Stimulated activated naive CD4-positive, alpha-beta T cell (primary cell): ENCODE data around the gene EBF4.

Source experiments
- DNase-seq, 6 experiments: peaks; one replicate each; lab custom pipeline; 2025; lab: John Stamatoyannopoulos, UW

EBF4 gene, protein sequence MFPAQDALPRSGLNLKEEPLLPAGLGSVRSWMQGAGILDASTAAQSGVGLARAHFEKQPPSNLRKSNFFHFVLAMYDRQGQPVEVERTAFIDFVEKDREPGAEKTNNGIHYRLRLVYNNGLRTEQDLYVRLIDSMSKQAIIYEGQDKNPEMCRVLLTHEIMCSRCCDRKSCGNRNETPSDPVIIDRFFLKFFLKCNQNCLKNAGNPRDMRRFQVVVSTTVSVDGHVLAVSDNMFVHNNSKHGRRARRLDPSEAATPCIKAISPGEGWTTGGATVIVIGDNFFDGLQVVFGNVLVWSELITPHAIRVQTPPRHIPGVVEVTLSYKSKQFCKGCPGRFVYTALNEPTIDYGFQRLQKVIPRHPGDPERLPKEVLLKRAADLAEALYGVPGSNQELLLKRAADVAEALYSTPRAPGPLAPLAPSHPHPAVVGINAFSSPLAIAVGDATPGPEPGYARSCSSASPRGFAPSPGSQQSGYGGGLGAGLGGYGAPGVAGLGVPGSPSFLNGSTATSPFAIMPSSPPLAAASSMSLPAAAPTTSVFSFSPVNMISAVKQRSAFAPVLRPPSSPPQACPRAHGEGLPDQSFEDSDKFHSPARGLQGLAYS

DNA sequence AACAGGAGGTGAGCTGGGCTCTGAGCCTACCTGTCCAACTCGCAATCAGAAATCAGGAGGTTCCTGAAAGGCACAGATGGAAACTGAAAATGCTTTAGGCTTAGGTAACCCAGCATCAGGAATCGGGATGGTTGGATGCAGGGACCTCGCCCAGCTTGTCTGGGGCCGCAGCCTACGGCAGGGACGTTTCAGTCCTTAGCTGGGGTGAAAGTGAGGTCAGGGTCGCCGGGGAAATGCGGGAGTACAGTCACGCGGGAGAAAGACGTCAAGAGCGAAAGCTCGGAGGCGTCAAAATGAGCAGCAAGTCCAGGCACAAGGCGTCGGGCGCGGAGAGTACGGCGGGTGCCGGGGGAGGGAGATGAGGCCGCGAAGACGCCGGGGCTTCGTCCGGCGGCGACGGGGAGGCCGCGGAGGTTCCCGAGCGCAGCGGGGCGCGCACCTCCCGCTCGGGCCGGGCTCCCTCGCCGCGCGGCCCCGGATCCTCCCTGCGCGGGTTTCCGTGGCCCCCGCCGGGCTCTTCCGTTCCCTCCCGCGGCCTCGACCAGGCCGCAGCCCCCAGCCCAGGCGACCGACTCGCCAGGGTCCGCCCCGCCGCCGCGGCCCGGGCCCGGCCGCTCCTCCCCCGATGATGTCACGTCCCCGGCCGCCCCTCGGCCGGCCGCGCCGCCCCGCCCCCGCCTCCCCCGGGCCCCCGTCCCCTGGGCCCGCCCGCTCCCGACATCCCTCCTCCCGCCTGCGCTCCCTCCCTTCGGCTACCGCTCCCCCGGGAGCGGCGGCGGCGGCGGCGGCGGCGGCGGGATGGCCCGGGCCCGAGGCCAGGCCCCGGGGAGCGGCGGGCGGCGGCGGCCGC is at the start of gene EBF4:
Gene EBF4, plus strand, starts transcription at position 745 of the 850 bp plus-strand sequence. CDS start 866 bp downstream, outside the sequence.
- DNase-seq: peak in 3 of 6 experiments; percentile 17 to 42 (median 21)

DNA sequence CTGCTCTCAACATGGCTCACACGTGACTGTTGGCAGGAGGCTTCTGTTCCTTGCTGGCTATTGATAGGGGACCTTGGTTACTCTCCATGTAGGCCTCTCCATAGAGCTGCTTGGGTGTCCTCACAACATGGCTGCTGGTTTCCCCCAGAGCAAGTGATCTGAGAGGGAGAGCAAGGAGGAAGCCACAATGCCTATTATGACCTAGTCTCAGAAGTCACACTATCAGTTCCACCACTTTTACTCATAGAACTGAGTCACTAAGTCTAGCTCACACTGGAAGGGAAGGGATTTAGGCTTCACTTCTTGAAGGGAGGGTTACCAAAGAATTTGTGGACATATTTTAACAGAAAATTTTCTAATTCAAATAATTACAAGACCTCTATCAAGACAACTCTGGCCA is 48.9 kb upstream of the EBF4 start:
- DNase-seq: no peak

DNA sequence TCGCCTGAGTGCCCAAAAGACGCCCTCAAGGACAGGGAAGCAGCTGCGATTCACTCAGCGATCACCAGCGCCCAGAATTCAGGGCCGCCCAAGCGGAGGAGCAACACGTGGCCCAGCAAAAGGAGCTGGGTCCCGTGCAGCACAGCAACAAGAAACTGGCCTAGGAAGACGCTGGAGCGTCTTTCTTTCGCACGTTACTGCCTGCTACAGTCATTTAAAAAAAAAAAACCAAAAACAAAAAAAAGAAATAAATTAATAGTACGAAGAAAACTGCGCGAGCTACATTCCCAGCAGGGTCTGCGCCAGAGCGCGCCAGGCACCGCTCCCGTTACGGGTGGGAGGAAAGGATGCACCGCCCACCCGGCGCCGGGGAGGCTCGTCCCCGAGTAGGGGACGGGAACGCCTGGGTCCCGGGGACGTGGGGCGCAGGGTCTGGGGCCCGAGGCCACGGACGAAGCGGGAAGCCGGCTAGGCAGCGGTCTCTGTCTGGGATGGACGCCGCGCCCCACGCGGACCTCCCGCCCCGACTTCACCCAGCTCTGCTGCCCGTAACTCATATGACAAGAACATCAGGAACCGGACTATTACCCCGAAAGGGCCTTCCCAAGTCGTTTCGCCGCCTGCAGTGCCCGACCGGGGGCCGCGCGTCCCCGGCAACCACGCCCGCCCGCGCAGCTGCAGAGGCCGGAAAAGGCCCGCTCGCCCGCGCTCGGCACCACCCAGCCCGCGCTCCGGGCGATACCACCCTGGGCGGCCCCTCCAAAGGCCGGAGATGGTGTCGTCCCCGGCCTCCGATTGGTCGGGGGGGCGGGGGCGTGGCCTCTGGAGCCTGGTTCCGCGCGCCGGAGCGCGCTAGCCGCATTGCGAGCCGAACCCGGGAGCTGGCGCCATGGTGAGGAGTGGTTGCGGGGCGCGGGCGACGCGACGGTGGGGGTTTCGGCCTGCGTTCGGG is 40.5 kb upstream of the EBF4 start, which contains the start of gene NOP56:
Gene NOP56, plus strand, starts transcription at position 861 of the 952 bp plus-strand sequence. Its CDS starts 29 bp downstream, at position 890.
- peak; percentile 89 to 98 (median 94) for DNase-seq

GRCh38 chr20:2652724-2653555 is 39.6 kb upstream of the EBF4 start:
- peak in 2 of 6 experiments; percentile 52 to 65 for DNase-seq

- no peak for DNase-seq
These were observed 38.8 kb upstream of the EBF4 start for GRCh38 chr20:2653556-2654383.

DNA sequence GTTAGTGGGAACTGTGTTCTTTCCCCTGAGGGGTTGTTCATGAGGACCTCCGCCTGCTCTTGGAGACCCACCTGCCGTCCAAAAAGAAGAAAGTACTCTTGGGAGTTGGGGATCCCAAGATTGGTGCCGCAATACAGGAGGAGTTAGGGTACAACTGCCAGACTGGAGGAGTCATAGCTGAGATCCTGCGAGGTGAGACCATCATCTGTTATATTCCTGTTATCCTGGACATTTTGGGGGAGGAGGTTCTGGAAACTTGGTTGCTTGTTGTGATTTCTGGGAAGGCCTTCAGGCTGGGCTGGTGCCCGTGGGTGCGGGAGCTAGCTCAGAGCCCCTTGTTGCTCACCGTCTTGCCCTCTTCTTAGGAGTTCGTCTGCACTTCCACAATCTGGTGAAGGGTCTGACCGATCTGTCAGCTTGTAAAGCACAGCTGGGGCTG is 38.2 kb upstream of the EBF4 start:
- no peak for DNase-seq

DNA sequence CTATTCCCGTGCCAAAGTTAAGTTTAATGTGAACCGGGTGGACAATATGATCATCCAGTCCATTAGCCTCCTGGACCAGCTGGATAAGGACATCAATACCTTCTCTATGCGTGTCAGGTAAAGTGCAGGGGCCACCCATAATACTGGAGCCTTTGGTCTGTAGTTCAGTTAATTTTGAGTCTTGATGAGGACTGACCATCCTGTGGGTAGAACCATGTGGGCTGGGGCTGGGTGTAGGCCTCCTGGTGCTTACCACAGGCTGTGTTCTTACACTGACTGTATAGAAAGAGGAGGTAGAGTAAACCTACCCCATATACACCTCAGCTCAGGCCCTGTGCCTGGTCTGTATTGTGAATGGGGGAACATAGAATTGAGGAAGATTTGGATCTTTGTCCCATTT is 37.7 kb upstream of the EBF4 start:
- DNase-seq: no peak

DNA sequence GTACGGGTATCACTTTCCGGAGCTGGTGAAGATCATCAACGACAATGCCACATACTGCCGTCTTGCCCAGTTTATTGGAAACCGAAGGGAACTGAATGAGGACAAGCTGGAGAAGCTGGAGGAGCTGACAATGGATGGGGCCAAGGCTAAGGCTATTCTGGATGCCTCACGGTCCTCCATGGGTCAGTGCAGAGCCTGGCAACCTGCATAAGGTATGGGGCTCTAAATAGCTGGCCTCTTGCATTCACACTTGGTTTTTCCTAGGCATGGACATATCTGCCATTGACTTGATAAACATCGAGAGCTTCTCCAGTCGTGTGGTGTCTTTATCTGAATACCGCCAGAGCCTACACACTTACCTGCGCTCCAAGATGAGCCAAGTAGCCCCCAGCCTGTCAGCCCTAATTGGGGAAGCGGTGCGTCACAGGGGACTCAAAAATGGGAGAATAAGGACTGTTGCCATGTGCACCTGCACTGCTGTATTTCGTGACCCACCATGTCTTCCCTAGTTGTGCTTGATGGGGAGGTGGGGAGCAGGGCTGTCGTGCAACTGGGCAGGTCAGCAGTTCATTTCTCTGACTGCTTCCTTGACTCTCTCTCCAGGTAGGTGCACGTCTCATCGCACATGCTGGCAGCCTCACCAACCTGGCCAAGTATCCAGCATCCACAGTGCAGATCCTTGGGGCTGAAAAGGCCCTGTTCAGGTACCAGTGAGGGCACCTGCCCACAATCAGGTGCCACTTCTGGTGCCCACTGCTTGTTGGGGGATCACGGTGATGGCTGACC is 37.1 kb upstream of the EBF4 start:
- DNase-seq: no peak

DNA sequence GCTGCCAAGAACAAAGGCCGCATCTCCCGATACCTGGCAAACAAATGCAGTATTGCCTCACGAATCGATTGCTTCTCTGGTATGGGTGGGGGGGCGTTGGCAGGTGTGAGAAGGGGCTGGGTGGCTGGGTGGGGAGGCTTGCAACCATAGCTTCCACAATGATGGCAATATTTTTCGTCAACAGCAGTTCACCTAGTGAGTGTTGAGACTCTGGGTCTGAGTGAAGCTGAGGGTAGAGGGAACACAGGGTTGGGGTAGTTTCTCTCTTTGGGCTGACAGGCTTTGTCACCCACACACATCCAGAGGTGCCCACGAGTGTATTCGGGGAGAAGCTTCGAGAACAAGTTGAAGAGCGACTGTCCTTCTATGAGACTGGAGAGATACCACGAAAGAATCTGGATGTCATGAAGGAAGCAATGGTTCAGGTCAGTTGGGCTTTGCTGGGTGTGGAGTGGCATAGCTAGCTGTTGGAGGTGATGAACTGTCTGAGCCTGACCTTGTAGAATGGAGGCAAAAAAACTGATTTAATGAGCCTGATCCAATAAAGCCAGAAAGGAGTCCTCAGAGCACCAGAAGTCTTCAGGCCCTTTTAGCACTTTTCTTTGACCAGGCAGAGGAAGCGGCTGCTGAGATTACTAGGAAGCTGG is 36.0 kb upstream of the EBF4 start:
- DNase-seq: no peak

- DNase-seq: no peak
These were observed 35.3 kb upstream of the EBF4 start for GRCh38 chr20:2657241-2657640.

DNA sequence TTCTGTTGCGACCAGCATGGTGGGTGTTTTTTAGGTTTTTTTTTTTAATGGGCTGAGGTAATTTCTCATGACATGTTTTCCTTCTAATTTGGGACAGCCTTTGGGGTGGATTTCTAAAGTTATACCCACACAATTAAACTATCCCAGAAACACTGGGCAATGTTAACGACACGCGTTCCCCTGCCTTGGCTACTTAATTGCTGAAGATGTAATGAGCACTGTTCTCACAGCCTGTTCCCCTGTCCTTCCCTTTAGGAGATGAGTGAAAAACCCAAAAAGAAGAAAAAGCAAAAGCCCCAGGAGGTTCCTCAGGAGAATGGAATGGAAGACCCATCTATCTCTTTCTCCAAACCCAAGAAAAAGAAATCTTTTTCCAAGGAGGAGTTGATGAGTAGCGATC is 34.9 kb upstream of the EBF4 start:
- no peak for DNase-seq

- DNase-seq: no peak
These were observed 33.9 kb upstream of the EBF4 start for GRCh38 chr20:2658414-2659354.

GRCh38 chr20:2659547-2659946 is 33.0 kb upstream of the EBF4 start:
- no peak for DNase-seq

DNA sequence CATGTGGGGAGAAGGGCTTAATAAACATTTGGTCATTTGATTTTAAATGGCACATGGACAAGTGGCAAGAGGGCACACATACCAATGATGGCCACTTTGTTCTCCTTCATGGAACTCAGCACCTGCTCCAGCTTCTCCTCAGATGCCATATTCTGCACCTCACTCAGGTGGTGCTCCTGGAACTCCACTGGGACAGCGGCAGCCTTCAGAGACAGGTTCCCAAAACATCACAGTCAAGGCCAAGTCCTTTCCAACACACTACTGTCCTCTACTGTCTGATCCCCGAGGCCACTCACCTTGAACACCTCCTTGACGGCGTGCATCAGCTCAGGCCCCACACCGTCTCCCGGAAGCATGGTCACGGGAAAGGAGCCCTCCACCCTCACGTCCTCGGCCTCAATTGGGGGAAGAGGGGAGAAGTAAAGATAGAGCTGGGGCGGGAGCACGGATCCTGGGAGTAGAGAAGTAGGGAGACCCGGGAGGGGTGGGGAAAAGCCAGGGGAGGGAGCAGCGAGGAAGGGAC is 29.2 kb upstream of the EBF4 start:
- DNase-seq: no peak

- DNase-seq: peak; percentile 85 to 90 (median 89)
These were observed 28.5 kb upstream of the EBF4 start, which contains the start of gene IDH3B for GRCh38 chr20:2663887-2664719. IDH3B (minus strand) TSS chr20:2664216; CDS start chr20:2664188, 28 bp downstream.

DNA sequence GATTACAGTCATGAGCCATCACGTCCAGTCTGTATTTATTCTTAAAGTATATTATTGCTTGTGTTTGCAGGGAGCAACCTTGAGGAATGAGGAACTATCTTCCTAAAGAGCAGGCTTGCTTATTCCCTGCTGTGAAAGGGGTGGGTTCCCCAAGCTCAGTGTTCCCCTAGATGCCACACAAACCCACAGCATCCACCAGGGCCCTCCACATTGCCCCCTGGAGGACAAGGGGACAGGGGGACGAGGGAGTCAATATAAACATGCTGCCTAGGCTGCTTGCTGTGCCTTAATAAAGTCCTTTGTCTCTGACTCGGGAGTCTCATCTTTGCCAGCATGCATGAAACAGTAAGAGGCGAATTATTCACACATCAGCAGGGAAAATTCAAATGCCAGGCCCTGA is 20.6 kb upstream of the EBF4 start:
- no peak for DNase-seq
